HG03025 (cell line): ENCODE measurements around the gene RNF38.
"Not testable (repeated sequence)": the region's sequence is repeated elsewhere in the genome, so short reads cannot be mapped to it uniquely, and the experiment has no call there.

Experiments used
- ATAC-seq: cut with Tn5 transposase; IDR thresholded peaks from one replicate; pipeline ENCODE4 v1.9.1; 2021; ENCODE audit warnings: mild to moderate bottlenecking, moderate library complexity; ENCODE audit not compliant: unreplicated experiment, low FRiP score

The RNF38 gene

GRCh38 chr9:36298566-36298965, 101.5 kb downstream of the RNF38 start:
- no peak for ATAC-seq

GRCh38 chr9:36297798-36298197, 102.3 kb downstream of the RNF38 start:
- ATAC-seq: no peak

- not testable (repeated sequence) for ATAC-seq
These were observed 105.1 kb downstream of the RNF38 start for GRCh38 chr9:36294996-36295395.

- ATAC-seq: no peak
These were observed 106.2 kb downstream of the RNF38 start for GRCh38 chr9:36293918-36294317.

- no peak for ATAC-seq
These were observed 106.9 kb downstream of the RNF38 start for GRCh38 chr9:36293171-36293570.

- no peak for ATAC-seq
These were observed 107.4 kb downstream of the RNF38 start for GRCh38 chr9:36292641-36293040.

GRCh38 chr9:36290996-36291395, 109.1 kb downstream of the RNF38 start:
- ATAC-seq: no peak

- no peak for ATAC-seq
These were observed 110.1 kb downstream of the RNF38 start for GRCh38 chr9:36289836-36290435.

- ATAC-seq: no peak
These were observed 112.0 kb downstream of the RNF38 start for GRCh38 chr9:36288070-36288469.
